NCI-H128 (cell line): ENCODE measurements around the gene CAND2.
"Not testable (repeated sequence)": the region's sequence is repeated elsewhere in the genome, so short reads cannot be mapped to it uniquely, and the experiment has no call there.

Experiments used
- DNase-seq: peaks from one replicate; lab custom pipeline; 2025; ENCODE audit not compliant: unreplicated experiment; lab: John Stamatoyannopoulos, UW

The CAND2 gene

GRCh38 chr3:12769761-12770160, 26.7 kb upstream of the CAND2 start:
- no peak for DNase-seq

- DNase-seq, result no peak
Observed at GRCh38 chr3:12771236-12771635, 25.2 kb upstream of the CAND2 start.

- DNase-seq, result no peak
Observed at GRCh38 chr3:12772462-12772861, 24.0 kb upstream of the CAND2 start.

GRCh38 chr3:12773030-12773709, 23.3 kb upstream of the CAND2 start:
- DNase-seq, result no peak

- no peak for DNase-seq
Observed at GRCh38 chr3:12773710-12774086, 22.8 kb upstream of the CAND2 start.

- DNase-seq, result no peak
Observed at GRCh38 chr3:12774619-12775018, 21.9 kb upstream of the CAND2 start.

GRCh38 chr3:12775226-12775625, 21.3 kb upstream of the CAND2 start:
- DNase-seq, result no peak

- not testable (repeated sequence) for DNase-seq
Observed at GRCh38 chr3:12775970-12776369, 20.5 kb upstream of the CAND2 start.

GRCh38 chr3:12777171-12777570, 19.3 kb upstream of the CAND2 start:
- DNase-seq, result no peak

GRCh38 chr3:12780751-12781150, 15.7 kb upstream of the CAND2 start:
- no peak for DNase-seq

GRCh38 chr3:12782172-12782815, 14.2 kb upstream of the CAND2 start:
- DNase-seq, result no peak

GRCh38 chr3:12785096-12785495, 11.4 kb upstream of the CAND2 start:
- no peak for DNase-seq

GRCh38 chr3:12787346-12787745, 9.1 kb upstream of the CAND2 start:
- not testable (repeated sequence) for DNase-seq

GRCh38 chr3:12787967-12788690, 8.4 kb upstream of the CAND2 start:
- not testable (repeated sequence) for DNase-seq

GRCh38 chr3:12791430-12791829, 5.0 kb upstream of the CAND2 start:
- DNase-seq, result no peak

GRCh38 chr3:12793701-12794100, 2.8 kb upstream of the CAND2 start:
- no peak for DNase-seq

- no peak for DNase-seq
Observed at GRCh38 chr3:12797124-12797891, 828 bp downstream of the CAND2 start.

- no peak for DNase-seq
Observed at GRCh38 chr3:12797892-12798558, 1.5 kb downstream of the CAND2 start.

GRCh38 chr3:12798559-12799179, 2.2 kb downstream of the CAND2 start:
- no peak for DNase-seq
